Measurements from ENCODE around the gene HDAC3. TPM values are rescaled to one million over a fixed set of nuclear protein-coding genes. Genes with fewer than 3 reads are reported as not detected.

Gene HDAC3
- total RNA-seq, 2 experiments from 2014 or later, result 87.1 to 90.0 TPM

DNA sequence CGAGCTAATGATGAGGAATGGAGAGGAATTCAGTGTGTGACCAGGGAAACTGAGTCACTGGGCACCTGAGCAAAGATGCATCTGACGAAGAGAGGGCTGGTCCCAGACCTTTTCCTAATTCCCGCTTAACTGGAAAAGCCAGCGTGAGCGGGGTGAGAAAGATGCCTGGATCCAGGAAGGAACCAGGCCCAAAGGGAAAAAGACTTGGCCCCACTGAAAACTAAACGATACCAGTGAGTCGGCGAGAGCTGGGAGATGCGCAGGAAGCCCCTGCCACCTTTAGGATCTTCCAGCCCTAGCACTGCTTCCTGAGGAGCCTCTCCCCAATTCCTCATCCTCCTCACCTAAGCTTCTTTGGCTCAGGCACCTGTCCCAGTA lies 15.1 kb upstream of the HDAC3 start:
- CTCF ChIA-PET, result interaction anchor here (0.9 to 3.1 kb wide), 16 partner anchors 10 to 317 kb away, joined by 3 to 18 read pairs (median 6); partner anchors contain the start of genes DIAPH1, HDAC3, PCDH1 and RELL2
- Mint-ChIP-seq H3K36me3 (peaks cover 2% of the 10 kb centered on the region), H3K27me3 (no peaks in the 10 kb centered on the region), H3K9me3 (ENCODE audit: low read depth) (no peaks in the 10 kb centered on the region), H3K4me3 (peak overlapping the region; percentile 93), H3K27ac (peak overlapping the region; percentile 69), H3K4me1 (peaks cover 27% of the 10 kb centered on the region)
- no peak for DNase-seq
- no peak for ATAC-seq

DNA sequence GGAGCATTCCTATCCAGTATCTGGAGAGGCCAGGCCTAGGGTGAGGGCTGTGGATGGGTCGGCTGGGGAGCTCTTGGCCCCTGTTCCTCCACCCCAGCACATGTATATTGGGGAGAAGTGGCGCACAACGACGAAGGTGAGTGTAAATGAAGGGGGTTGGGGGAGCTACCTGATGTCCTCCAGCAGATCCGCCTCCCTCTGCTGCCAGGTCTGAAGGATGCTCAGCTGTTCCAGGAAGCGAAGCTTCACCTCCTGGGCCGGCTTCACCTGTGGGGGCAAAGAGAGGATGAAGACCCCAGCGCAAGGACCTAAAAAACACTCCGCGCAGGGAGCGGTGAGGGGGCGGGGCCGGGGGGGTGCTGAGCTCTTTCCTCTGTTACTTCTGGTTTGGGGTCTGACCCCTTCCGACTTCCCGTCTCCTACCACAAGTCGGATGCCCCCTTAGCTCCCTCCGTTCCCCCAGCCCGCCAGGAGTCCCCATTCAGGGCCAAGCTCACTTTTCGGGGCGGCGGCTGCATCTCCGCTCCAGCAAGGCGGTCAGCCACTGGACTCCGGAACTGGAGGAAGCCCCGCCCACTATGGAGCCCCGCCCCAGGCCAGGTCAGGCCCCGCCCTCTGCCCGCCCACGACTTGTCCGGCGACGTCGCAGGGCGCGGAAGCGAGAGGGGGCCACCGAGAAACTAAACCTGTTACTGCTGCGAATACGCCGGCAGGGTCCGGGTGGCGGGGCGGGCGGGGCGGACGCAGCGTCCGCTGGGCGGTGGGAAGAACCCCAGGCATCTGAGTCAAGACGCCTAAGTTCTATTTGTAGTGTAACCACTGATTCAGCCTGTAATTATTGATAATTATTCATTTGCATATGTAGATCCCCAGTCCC lies 14.4 kb upstream of the HDAC3 start, which contains the start of gene FCHSD1:
FCHSD1 (minus strand) TSS at position 568 of the 877 bp plus-strand sequence; CDS start at position 518, 50 bp downstream.
- CTCF ChIA-PET, result interaction anchor here (0.7 to 3.1 kb wide), 19 partner anchors 9 to 318 kb away, joined by 3 to 18 read pairs (median 5); partner anchors contain the start of genes DIAPH1, HDAC3, PCDH1 and RELL2
- Mint-ChIP-seq H3K27me3 (no peaks in the 10 kb centered on the region), H3K4me1 (peaks cover 27% of the 10 kb centered on the region), H3K27ac (peak within 1 kb of the TSS; percentile 95), H3K9me3 (ENCODE audit: low read depth) (no peaks in the 10 kb centered on the region), H3K4me3 (peak within 1 kb of the TSS; percentile 93), H3K36me3 (peaks cover 4% of the 10 kb centered on the region)
- ATAC-seq (peak; percentile 98), DNase-seq (peak; percentile 92)

DNA sequence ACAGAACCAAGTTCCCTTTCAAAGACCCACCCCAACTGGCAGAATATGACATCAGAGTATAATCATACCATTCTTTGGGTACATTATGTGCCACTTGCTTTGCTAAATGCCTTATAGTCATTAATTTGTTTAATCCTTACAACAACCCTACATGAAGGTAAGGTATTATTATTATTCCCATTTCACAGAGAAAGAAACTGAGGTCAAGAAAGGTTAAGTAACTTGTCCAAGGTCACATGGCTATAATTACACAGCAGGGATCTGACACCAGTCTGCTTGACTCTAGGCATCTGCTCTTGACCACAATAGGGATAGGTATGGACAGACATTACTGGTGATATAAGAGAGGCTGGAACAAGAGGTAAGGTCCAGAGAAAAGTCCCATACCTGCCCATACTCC lies 13.3 kb upstream of the HDAC3 start:
- no peaks in the 10 kb centered on the region for H3K27me3 Mint-ChIP-seq
- ATAC-seq, result no peak
- H3K9me3 Mint-ChIP-seq (ENCODE audit: low read depth), result no peaks in the 10 kb centered on the region
- peak overlapping the region; percentile 30 for H3K27ac Mint-ChIP-seq
- DNase-seq, result no peak
- peaks cover 27% of the 10 kb centered on the region for H3K4me1 Mint-ChIP-seq
- H3K36me3 Mint-ChIP-seq, result peaks cover 7% of the 10 kb centered on the region
- CTCF ChIA-PET, result interaction anchor here (0.7 to 2.4 kb wide), 2 partner anchors 29 to 43 kb away, joined by 3 to 18 read pairs; no protein-coding TSS in a partner anchor
- H3K4me3 Mint-ChIP-seq, result peak overlapping the region; percentile 43

DNA sequence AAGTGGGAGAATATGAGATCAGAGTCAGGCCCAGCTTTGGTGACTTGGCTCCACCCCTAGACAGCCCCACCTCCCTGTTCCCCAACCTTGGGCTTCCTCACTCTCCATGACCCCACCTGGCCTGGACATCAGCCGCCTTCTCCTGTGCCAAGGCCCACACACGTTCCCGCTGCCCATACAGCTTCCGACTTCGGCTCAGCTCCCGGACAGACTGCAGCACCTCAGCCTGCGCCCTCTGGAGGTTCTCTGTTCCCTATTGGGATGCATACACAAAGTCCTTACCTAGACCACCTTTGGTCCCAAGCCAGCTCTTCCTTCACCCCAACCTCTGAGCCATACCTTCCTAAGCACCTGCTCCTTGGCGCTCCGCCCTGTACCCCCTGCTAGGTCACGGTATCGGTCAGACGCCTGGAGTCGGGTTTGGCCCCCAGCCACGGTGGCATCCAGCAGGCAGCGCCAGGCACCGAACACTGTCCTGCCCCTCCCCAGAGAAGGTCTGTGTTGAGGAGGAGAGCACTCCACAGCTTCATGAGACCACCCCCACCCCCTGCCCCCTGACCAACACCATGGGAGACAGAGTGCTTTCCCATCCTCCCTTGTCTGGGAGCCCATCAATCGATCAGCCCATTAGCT lies 12.5 kb upstream of the HDAC3 start:
- no peaks in the 10 kb centered on the region for H3K9me3 Mint-ChIP-seq (ENCODE audit: low read depth)
- no peak for ATAC-seq
- no peak overlapping the region for H3K27ac Mint-ChIP-seq
- H3K4me1 Mint-ChIP-seq, result peaks cover 27% of the 10 kb centered on the region
- H3K27me3 Mint-ChIP-seq, result no peaks in the 10 kb centered on the region
- peaks cover 7% of the 10 kb centered on the region for H3K36me3 Mint-ChIP-seq
- no peak for DNase-seq
- no peak overlapping the region for H3K4me3 Mint-ChIP-seq
- CTCF ChIA-PET, result interaction anchor here (0.7 to 1.4 kb wide), 2 partner anchors 28 to 43 kb away, joined by 3 to 5 read pairs; no protein-coding TSS in a partner anchor

DNA sequence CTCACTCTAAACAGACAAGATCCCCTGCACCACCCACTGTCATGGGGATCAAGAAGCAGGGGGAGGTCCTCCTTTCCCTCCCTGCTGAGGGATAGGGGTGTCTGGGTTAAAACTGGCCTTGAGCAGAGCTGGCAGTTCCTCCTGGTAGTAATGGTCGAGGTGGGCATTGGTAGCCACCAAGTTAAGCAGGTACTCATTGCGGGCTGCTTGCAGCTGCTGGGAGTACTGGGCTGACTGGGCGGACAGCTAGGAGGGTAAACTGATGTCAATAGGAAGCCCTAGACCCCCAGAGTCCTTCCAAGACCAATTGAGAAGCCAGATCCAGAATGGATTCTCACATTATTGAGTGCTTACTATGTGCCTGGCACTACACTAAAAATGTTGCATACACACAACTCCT lies 11.2 kb upstream of the HDAC3 start:
- H3K4me3 Mint-ChIP-seq, result no peak overlapping the region
- H3K36me3 Mint-ChIP-seq, result peaks cover 9% of the 10 kb centered on the region
- no peak overlapping the region for H3K27ac Mint-ChIP-seq
- no peak for DNase-seq
- ATAC-seq, result no peak
- peaks cover 28% of the 10 kb centered on the region for H3K4me1 Mint-ChIP-seq
- CTCF ChIA-PET, result interaction anchor here (0.9 to 1.5 kb wide), 4 partner anchors 11 to 44 kb away, joined by 3 to 5 read pairs (median 4); partner anchors contain the start of genes DIAPH1, HDAC3 and RELL2
- no peaks in the 10 kb centered on the region for H3K9me3 Mint-ChIP-seq (ENCODE audit: low read depth)
- no peaks in the 10 kb centered on the region for H3K27me3 Mint-ChIP-seq

DNA sequence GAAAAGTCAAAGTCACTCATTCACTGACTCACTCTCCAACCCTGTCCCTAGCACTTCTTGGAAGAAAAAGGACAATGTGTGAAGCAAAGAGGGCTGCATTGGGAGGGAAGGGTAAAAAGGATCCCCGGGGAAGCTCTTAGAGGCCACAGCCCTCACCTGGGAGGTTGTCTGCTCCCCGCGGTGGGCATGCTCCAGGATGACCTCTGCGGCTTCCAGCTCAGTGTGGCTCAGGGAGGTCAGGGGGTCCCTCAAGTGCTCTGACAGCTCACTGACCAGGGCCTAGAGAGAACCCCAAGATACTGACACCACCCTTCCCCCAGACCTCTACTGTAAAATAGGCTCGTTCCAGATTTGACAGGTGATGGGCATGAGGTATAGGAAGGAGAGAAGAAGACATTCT lies 10.6 kb upstream of the HDAC3 start:
- Mint-ChIP-seq H3K27ac (no peak overlapping the region), H3K36me3 (peaks cover 9% of the 10 kb centered on the region), H3K4me3 (no peak overlapping the region), H3K9me3 (ENCODE audit: low read depth) (no peaks in the 10 kb centered on the region), H3K4me1 (peaks cover 28% of the 10 kb centered on the region), H3K27me3 (no peaks in the 10 kb centered on the region)
- CTCF ChIA-PET, result interaction anchor here (0.9 to 2.3 kb wide), 6 partner anchors 10 to 83 kb away, joined by 3 to 9 read pairs (median 4); partner anchors contain the start of genes DIAPH1, HDAC3 and RELL2
- DNase-seq, result no peak
- no peak for ATAC-seq

DNA sequence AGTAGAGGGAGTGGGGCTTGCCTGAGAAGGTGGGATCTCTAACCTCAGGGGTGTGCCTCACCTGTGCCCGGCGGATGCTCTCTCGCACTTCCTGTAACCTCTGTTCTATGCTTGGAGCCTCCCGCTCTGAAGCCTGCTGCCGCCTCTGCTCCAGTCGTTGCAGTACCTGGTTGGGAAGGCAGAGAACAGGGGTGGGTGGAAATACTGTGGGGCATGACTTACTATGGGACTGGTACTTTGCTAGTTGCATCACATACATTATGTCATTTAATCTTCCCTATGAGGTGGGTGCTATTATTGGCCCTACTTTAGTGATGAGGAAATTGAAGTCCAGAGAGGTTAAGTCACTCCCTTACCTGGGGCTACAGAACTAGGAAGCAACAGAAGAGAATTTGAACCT lies 9.4 kb upstream of the HDAC3 start:
- no peak for ATAC-seq
- Mint-ChIP-seq H3K27me3 (no peaks in the 10 kb centered on the region), H3K9me3 (ENCODE audit: low read depth) (no peaks in the 10 kb centered on the region), H3K4me1 (peaks cover 32% of the 10 kb centered on the region), H3K36me3 (peaks cover 15% of the 10 kb centered on the region), H3K27ac (no peak overlapping the region), H3K4me3 (no peak overlapping the region)
- CTCF ChIA-PET, result interaction anchor here (0.9 to 2.3 kb wide), 3 partner anchors 9 to 19 kb away, joined by 3 to 9 read pairs (median 3); partner anchors contain the start of genes HDAC3 and RELL2
- no peak for DNase-seq

DNA sequence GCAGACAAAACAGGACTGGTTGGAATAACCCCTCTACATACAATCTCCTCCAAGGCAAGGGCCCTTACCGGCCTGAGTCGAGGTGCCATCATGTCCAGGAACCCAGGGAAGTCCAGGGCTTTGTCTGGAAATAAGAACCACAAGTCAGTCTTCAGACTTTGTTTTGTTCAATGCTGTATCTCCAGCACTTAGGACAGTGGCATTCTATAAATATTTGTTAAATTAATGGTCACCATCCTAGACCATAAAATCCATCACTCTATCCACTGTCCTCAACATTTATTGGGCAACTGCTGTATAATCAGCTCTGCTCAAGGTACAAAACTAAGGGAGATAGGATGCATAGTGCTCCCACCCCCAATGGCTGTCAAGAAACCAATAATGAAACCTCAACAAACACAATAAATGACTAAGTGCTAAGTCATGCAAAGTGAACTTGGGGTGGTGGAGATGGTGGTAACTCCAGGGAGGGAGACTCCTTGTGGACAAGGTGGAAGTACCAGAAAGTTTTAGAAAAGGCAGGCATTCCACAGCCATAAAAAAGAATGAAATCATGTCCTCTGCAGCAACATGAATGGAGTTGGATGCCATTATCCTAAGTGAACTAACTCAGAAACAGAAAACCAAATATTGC lies 5.1 kb upstream of the HDAC3 start:
- Mint-ChIP-seq H3K27ac (peak overlapping the region; percentile 82), H3K9me3 (ENCODE audit: low read depth) (no peaks in the 10 kb centered on the region), H3K36me3 (peaks cover 14% of the 10 kb centered on the region), H3K4me1 (peaks cover 36% of the 10 kb centered on the region), H3K27me3 (no peaks in the 10 kb centered on the region), H3K4me3 (no peak overlapping the region)
- DNase-seq (peak; percentile 57), ATAC-seq (peak; percentile 45)
- CTCF ChIA-PET, result interaction anchor here (1.3 to 2.8 kb wide), 8 partner anchors 8 to 75 kb away, joined by 3 to 9 read pairs (median 6); partner anchors contain the start of genes DIAPH1 and FCHSD1

DNA sequence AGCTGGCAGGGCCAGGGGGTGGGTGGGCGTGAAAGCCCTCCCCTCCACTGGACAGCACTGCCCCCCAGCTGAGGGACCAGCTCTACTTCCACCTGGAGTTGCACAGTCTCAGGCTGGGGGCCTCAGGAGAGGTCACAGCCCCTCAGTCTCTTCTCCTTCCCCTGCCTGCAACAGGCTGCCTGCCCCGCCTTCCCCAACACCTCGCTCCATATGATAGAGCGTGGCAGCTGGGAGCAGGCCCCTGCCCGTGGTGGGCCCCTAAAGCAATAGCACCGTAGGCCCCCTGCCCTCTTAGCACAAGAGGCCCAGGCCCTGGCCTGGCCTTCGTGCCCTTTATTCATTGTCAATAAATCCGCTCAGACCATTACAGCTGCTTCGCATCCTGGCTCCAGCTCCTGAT lies 4.0 kb upstream of the HDAC3 start:
- H3K27ac Mint-ChIP-seq, result peak overlapping the region; percentile 54
- CTCF ChIA-PET, result interaction anchor here (0.7 to 8.7 kb wide), 7 partner anchors 10 to 73 kb away, joined by 3 to 121 read pairs (median 6); partner anchors contain the start of genes DIAPH1 and FCHSD1
- H3K4me3 Mint-ChIP-seq, result no peak overlapping the region
- H3K4me1 Mint-ChIP-seq, result peaks cover 43% of the 10 kb centered on the region
- no peaks in the 10 kb centered on the region for H3K27me3 Mint-ChIP-seq
- peaks cover 10% of the 10 kb centered on the region for H3K36me3 Mint-ChIP-seq
- DNase-seq, result no peak
- ATAC-seq, result no peak
- no peaks in the 10 kb centered on the region for H3K9me3 Mint-ChIP-seq (ENCODE audit: low read depth)

DNA sequence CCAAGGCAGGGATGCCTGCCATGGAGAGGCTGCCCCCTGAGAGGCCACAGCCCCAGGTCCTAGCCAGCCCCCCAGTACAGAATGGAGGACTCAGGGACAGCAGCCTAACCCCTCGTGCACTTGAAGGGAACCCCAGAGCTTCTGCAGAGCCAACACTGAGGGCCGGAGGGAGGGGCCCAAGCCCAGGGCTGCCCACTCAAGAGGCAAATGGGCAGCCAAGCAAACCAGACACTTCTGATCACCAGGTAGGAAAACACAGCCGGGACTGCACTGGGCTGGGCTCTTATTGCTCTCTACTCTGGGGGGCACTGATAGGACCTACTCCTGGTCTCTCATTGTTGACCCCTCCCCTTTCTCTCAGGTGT lies 3.4 kb upstream of the HDAC3 start:
- DNase-seq, result no peak
- Mint-ChIP-seq H3K27me3 (no peaks in the 10 kb centered on the region), H3K36me3 (peaks cover 11% of the 10 kb centered on the region), H3K27ac (no peak overlapping the region), H3K9me3 (ENCODE audit: low read depth) (no peaks in the 10 kb centered on the region), H3K4me1 (peaks cover 49% of the 10 kb centered on the region), H3K4me3 (no peak overlapping the region)
- CTCF ChIA-PET, result interaction anchor here (0.8 to 8.7 kb wide), 3 partner anchors 11 to 73 kb away, joined by 4 to 121 read pairs (median 6); partner anchors contain the start of gene FCHSD1
- no peak for ATAC-seq

DNA sequence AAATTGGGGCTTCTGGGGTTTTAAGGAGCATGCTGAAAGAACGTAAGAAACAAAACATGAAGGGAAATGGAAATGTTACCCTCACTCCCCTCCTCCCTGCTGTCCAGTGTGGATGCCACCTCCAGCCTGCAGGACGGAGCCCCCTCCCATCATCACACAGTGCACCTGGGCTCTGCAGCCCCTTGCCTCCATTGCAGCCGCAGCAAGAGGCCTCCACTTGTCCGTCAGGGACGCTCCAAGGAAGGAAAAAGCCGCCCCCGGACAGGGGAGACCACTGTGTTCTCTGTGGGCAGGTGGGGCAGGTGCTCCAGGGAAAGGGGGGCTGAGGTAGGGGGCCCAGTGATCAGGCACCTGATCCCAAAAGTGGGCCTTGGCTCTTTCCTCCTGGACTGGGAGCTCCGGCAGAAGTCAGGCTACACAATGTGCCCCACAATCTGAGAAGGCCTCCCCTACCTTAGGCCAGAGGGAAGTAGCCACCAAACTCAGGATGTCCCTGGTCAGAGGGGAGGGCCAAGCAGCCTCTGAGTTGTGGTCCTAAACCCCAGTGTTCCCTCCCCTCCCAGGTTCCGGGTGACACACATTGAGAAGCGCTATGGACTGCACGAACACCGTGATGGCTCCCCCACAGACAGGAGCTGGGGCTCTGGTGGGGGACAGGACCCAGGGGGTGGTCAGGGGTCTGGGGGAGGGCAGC lies 2.9 kb upstream of the HDAC3 start:
- Mint-ChIP-seq H3K27me3 (no peaks in the 10 kb centered on the region), H3K27ac (peak overlapping the region; percentile 40), H3K4me1 (peaks cover 54% of the 10 kb centered on the region), H3K36me3 (peaks cover 14% of the 10 kb centered on the region), H3K9me3 (ENCODE audit: low read depth) (no peaks in the 10 kb centered on the region), H3K4me3 (no peak overlapping the region)
- no peak for DNase-seq
- CTCF ChIA-PET, result interaction anchor here (0.8 to 11.1 kb wide), 5 partner anchors 12 to 72 kb away, joined by 4 to 171 read pairs (median 25); partner anchors contain the start of genes DIAPH1 and FCHSD1
- no peak for ATAC-seq

DNA sequence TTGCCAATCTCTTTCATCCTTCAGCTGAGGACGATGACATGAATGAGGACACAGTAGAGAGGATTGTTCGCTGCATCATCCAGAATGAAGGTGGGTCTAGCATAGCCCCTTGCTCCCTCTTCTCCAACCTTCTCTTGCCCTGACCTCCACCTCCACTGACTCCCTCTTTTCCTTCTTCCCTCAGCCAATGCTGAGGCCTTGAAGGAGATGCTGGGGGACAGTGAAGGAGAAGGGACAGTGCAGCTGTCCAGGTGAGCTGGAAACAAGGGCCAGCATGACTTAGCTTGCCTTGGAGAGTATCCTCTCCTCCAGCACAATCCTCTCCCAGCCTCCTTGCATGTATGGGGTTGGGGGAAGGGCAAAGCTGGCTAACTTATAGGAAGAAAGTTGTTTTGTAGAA lies 2.1 kb upstream of the HDAC3 start:
- peaks cover 60% of the 10 kb centered on the region for H3K4me1 Mint-ChIP-seq
- no peaks in the 10 kb centered on the region for H3K27me3 Mint-ChIP-seq
- H3K9me3 Mint-ChIP-seq (ENCODE audit: low read depth), result no peaks in the 10 kb centered on the region
- H3K27ac Mint-ChIP-seq, result peak overlapping the region; percentile 94
- DNase-seq (no peak), ATAC-seq (no peak)
- peaks cover 17% of the 10 kb centered on the region for H3K36me3 Mint-ChIP-seq
- CTCF ChIA-PET, result interaction anchor here (1.1 to 11.1 kb wide), 11 partner anchors 13 to 330 kb away, joined by 3 to 171 read pairs (median 22); partner anchors contain the start of genes DIAPH1, FCHSD1 and RNF14
- peak overlapping the region; percentile 93 for H3K4me3 Mint-ChIP-seq

Measured in activated CD8-positive, alpha-beta memory T cell treated with anti-CD3 and anti-CD28 coated beads, Interleukin-2, amount 10 ng/mL, durations not matched to agents 7 days and 5 days (primary cell).